NB4 (cell line): ENCODE results near the gene TET2.

Experiments
- DNase-seq: peaks from one replicate; pipeline ENCODE4 v3.0.0; 2010; ENCODE audit warnings: low read depth
- H3K4me3 ChIP-seq: one replicate; pipeline ENCODE4 v1.5.1; 2011; ENCODE audit warnings: mild to moderate bottlenecking, low read depth, low read length, moderate library complexity
- CTCF ChIP-seq: IDR thresholded peaks from one replicate; pipeline ENCODE4 v1.5.1; 2012; ENCODE audit warnings: low read depth, low read length
- MYC ChIP-seq: IDR thresholded peaks from 2 replicates; pipeline ENCODE4 v1.6.1; 2011; ENCODE audit warnings: low read depth, low read length
- POLR2A ChIP-seq: IDR thresholded peaks from 2 replicates; pipeline ENCODE4 v1.6.1; 2011; ENCODE audit warnings: mild to moderate bottlenecking; ENCODE audit not compliant: insufficient read length; ENCODE audit errors: extremely low read depth
- TF ChIP-seq, protein P1 (sequence below): IDR thresholded peaks from 2 replicates; pipeline ENCODE4 v1.6.1; 2011; ENCODE audit warnings: low read depth, low read length

TET2 gene

DNA sequence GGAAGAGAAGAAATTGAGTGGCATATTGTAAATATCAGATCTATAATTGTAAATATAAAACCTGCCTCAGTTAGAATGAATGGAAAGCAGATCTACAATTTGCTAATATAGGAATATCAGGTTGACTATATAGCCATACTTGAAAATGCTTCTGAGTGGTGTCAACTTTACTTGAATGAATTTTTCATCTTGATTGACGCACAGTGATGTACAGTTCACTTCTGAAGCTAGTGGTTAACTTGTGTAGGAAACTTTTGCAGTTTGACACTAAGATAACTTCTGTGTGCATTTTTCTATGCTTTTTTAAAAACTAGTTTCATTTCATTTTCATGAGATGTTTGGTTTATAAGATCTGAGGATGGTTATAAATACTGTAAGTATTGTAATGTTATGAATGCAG lies 132.6 kb downstream of the TET2 start:
- no peak for TF ChIP-seq CTCF
- TF ChIP-seq MYC = no peak
- no peak for TF ChIP-seq POLR2A
- TF ChIP-seq, protein P1, sequence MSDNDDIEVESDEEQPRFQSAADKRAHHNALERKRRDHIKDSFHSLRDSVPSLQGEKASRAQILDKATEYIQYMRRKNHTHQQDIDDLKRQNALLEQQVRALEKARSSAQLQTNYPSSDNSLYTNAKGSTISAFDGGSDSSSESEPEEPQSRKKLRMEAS = no peak
- H3K4me3 ChIP-seq = no peak overlapping the region
- DNase-seq = no peak

DNA sequence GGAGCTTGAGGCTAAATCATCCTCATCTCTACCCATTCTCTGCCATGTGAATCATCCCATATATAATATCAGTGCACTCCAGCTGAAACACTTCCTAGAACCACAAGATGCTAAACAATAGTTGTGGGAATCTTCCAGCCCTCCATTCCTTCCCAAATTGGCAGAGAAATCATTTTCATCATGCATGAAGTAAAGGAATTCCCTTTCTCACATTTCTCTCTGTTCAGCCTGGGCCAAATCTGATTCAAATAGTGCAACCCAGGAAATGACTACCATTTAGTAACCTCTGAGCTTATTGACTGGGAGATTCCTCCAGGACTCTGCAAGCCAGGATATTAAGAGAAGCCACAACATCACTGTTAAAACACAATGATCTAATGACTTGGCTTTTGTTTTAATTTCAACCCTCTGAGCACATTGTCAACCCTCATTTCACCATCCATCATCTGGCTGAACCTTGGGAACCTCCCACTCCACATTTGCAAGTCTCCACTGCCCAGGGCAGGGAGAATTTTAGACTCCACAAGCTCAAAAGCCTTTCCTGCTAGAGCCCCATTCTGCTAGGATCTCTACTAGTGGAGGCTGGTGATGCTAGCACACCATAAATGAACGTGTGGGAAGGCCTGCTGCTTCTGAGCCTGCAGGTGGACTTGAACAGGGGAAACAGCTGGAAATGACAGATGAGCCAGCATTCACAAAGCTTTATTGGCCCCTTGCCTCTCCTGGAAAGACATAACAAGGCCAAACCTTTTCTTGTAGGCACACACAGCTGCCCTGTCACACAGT lies 133.9 kb downstream of the TET2 start:
- TF ChIP-seq CTCF = no peak
- no peak for TF ChIP-seq POLR2A
- no peak for TF ChIP-seq MYC
- no peak overlapping the region for H3K4me3 ChIP-seq
- DNase-seq = no peak

- TF ChIP-seq, protein P1 = no peak
- TF ChIP-seq POLR2A = no peak
- no peak for TF ChIP-seq CTCF
- TF ChIP-seq MYC = no peak
- no peak for DNase-seq
- H3K4me3 ChIP-seq = no peak overlapping the region
Measured at GRCh38 chr4:105281124-105281415, 134.4 kb downstream of the TET2 start.

- DNase-seq = no peak
- no peak overlapping the region for H3K4me3 ChIP-seq
- TF ChIP-seq POLR2A (no peak), CTCF (no peak), MYC (no peak)
- TF ChIP-seq, protein P1 = no peak
Measured at GRCh38 chr4:105282489-105282888, 135.8 kb downstream of the TET2 start.

GRCh38 chr4:105283501-105283900 lies 136.8 kb downstream of the TET2 start:
- DNase-seq = no peak
- H3K4me3 ChIP-seq = no peak overlapping the region
- TF ChIP-seq MYC (no peak), CTCF (no peak), POLR2A (no peak)
- TF ChIP-seq, protein P1 = no peak
